ENCODE measurements around the gene WNT4. TPM values are rescaled to one million over a fixed set of nuclear protein-coding genes. Genes with fewer than 3 reads are reported as not detected.

WNT4 gene
- total and polyA plus RNA-seq, 9 of the 15 experiments (the other 6 are each of a cell fraction or from before 2014, with no cell fraction given), result 0.01 TPM; not detected in 8

DNA sequence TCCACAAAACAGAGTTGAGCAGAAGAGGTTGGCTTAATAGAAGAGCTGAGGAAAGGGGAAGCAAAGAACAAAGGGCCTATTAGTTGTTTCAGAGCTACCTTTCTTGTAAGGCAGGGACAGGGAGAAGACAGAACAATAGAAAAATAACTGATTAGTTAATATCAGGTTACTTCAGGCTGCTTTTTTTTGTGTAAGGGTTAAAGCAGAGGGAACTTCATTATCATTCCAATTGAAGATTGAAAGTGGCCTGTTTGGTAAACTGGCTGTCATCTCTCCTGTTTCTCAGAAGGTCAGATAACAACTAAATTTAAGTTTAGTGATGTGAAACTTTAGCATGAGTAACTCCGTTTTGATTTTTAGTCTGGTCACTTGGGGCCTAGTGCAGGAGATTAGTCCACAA, 68.1 kb downstream of the WNT4 start (continued):
- TF ChIP-seq SOX6 (IDR thresholded peaks at IDR 0.05), result peak; percentile 35; the same call in 1 of the 2 replicates

DNA sequence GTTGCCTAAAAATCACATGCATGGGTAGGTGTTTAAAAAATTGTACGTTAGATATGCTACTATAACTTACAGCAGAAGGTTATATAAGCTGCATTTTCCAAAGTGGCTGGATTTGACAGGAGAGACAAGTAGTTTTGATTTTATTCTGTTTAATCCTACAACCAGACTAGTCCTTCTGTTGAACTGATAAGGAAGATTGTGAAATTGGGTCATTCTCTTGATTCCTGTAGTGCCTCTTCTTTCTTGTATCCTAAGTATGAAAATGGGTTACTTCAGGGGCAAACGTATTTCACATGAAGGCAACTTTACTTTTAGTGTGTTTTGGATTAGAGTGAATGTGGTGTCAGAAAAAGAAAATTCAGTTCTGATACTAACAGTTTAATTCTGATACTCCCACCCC, 71.4 kb downstream of the WNT4 start:
- H3K9me1 ChIP-seq (ENCODE audit: control insufficient read depth, insufficient read depth, low read length), result peaks cover 7% of the 10 kb centered on the region
- intact Hi-C loops (cut with micrococcal nuclease), result no loop called here
- no peak overlapping the region for H3K4me3 ChIP-seq
- no peak overlapping the region for H3K9ac ChIP-seq (ENCODE audit: insufficient read depth in 1 of 2, low read depth in 2 of 2, low read length in 2 of 2)
- no peak overlapping the region for H3K4me2 ChIP-seq (ENCODE audit: insufficient read depth, low read length)
- H4K20me1 ChIP-seq (replicated peaks; ENCODE audit: control insufficient read depth, insufficient read depth, low read length), result peaks cover 55% of the 10 kb centered on the region
- H3K36me3 ChIP-seq (ENCODE audit: control insufficient read depth, insufficient read depth, low read length), result peaks cover 62% of the 10 kb centered on the region; the same call in 2 of the 3 replicates
- H2AFZ ChIP-seq (ENCODE audit: low read depth, low read length), result no peak overlapping the region
- H3K27me3 ChIP-seq (ENCODE audit: control insufficient read depth in 2 of 2, insufficient read depth in 2 of 2, low read length in 2 of 2), result no peaks in the 10 kb centered on the region
- no TSS peak for BruUV-seq (replicated peaks)
- peaks cover 97% of the 10 kb centered on the region for H3K79me2 ChIP-seq (ENCODE audit: control insufficient read depth, insufficient read depth, low read length)
- ChIA-PET CTCF (ENCODE audit: low intra/inter-chr PET ratio) (no interaction called here), POLR2A (interaction anchor here (1.9 to 5.2 kb wide), 2 partner anchors 10 to 18 kb away, joined by 15 to 22 read pairs; no protein-coding TSS in a partner anchor)
- whole genome bisulfite sequencing (ENCODE audit: insufficient coverage, low coverage, missing lambda C conversion rate), result 72% methylated on average over 2 of the region's 2 CpGs
- H3K9me3 ChIP-seq (replicated peaks; ENCODE audit: control insufficient read depth, insufficient read depth, low read depth, low read length), result no peaks in the 10 kb centered on the region
- H3K4me1 ChIP-seq (replicated peaks in 1 of 2; ENCODE audit: control insufficient read depth in 2 of 2, insufficient read depth in 2 of 2, low read length in 2 of 2), result peaks cover 13 to 22% of the 10 kb centered on the region in 2 experiments
- no peak for TF ChIP-seq HNRNPLL (IDR thresholded peaks at IDR 0.05; ENCODE audit: low read depth, low read length, poor library complexity, severe bottlenecking)
- TF ChIP-seq, protein P1, sequence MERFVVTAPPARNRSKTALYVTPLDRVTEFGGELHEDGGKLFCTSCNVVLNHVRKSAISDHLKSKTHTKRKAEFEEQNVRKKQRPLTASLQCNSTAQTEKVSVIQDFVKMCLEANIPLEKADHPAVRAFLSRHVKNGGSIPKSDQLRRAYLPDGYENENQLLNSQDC (CRISPR knock-in tag; IDR thresholded peaks at IDR 0.05), result no peak
- TF ChIP-seq, protein P2, sequence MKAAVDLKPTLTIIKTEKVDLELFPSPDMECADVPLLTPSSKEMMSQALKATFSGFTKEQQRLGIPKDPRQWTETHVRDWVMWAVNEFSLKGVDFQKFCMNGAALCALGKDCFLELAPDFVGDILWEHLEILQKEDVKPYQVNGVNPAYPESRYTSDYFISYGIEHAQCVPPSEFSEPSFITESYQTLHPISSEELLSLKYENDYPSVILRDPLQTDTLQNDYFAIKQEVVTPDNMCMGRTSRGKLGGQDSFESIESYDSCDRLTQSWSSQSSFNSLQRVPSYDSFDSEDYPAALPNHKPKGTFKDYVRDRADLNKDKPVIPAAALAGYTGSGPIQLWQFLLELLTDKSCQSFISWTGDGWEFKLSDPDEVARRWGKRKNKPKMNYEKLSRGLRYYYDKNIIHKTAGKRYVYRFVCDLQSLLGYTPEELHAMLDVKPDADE (conservative IDR thresholded peaks at IDR 0.05; ENCODE audit: control insufficient read depth, low read depth, low read length), result no peak
- 0 out of 2 replicates have a peak, but pooled peaks have one; percentile 14 for TF ChIP-seq CBFA2T3 (IDR thresholded peaks at IDR 0.05)
- TF ChIP-seq RBM17 (IDR thresholded peaks at IDR 0.05; ENCODE audit: borderline replicate concordance, low read depth, low read length), result no peak
- TF ChIP-seq ZNF146 (CRISPR knock-in tag; IDR thresholded peaks at IDR 0.05; ENCODE audit: unreplicated experiment), result no peak
- no peak for TF ChIP-seq HDAC3 (IDR thresholded peaks at IDR 0.05; ENCODE audit: borderline replicate concordance, partially characterized antibody)
- TF ChIP-seq CHCHD3 (CRISPR knock-in tag; IDR thresholded peaks at IDR 0.05), result no peak
- no peak for TF ChIP-seq PHF20 (IDR thresholded peaks at IDR 0.05; ENCODE audit: partially characterized antibody)
- TF ChIP-seq NCOA4 (IDR thresholded peaks at IDR 0.05; ENCODE audit: partially characterized antibody), result no peak
- TF ChIP-seq, protein P3, sequence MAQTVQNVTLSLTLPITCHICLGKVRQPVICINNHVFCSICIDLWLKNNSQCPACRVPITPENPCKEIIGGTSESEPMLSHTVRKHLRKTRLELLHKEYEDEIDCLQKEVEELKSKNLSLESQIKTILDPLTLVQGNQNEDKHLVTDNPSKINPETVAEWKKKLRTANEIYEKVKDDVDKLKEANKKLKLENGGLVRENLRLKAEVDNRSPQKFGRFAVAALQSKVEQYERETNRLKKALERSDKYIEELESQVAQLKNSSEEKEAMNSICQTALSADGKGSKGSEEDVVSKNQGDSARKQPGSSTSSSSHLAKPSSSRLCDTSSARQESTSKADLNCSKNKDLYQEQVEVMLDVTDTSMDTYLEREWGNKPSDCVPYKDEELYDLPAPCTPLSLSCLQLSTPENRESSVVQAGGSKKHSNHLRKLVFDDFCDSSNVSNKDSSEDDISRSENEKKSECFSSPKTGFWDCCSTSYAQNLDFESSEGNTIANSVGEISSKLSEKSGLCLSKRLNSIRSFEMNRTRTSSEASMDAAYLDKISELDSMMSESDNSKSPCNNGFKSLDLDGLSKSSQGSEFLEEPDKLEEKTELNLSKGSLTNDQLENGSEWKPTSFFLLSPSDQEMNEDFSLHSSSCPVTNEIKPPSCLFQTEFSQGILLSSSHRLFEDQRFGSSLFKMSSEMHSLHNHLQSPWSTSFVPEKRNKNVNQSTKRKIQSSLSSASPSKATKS (CRISPR knock-in tag; IDR thresholded peaks at IDR 0.05), result no peak
- no peak for TF ChIP-seq TARDBP (IDR thresholded peaks at IDR 0.05)
- TF ChIP-seq CEBPB (tag; IDR thresholded peaks at IDR 0.05), result peak; percentile 69
- no peak for TF ChIP-seq ZNF274 (IDR thresholded peaks at IDR 0.05; ENCODE audit: borderline replicate concordance, low read depth, low read length)
- TF ChIP-seq OTX1 (CRISPR knock-in tag; IDR thresholded peaks at IDR 0.05), result no peak
- no peak for TF ChIP-seq RFX7 (CRISPR knock-in tag; IDR thresholded peaks at IDR 0.05)
- no peak for TF ChIP-seq EP300 (IDR thresholded peaks at IDR 0.05; ENCODE audit: low read length)
- TF ChIP-seq SRSF7 (optimal IDR thresholded peaks at IDR 0.05; ENCODE audit: low read depth, low read length), result no peak
- no peak for FAIRE-seq
- DNase-seq (ENCODE audit: extremely low read depth in 1 of 4, low spot score in 3 of 4), result no peak
- no peak overlapping the region for H3K27ac ChIP-seq (ENCODE audit: extremely low read depth, low read depth, low read length)
- in situ Hi-C loops (cut with MboI), result no loop called here
- no peak for ATAC-seq
